Sciatic nerve (tissue), 2 donors: ENCODE results near the gene ZNF426. TPM values are rescaled to one million over a fixed set of nuclear protein-coding genes. Genes with fewer than 3 reads are reported as not detected.

Source experiments
- ATAC-seq: fragments of 200-7000 bp; cut with Tn5 transposase; one replicate; pipeline ENCODE4 v1.9.1; 2020; ENCODE audit warnings: mild to moderate bottlenecking, moderate library complexity
- DNase-seq: peaks from one replicate; pipeline ENCODE4 v3.0.0-alpha.2; 2020; ENCODE audit warnings: low spot score
- intact Hi-C: fragments of 100-400 bp; cut with DNase I; formaldehyde crosslinking; loops from one replicate; pipeline ENCODE4 v1.14.2; 2022
- total RNA-seq: library from RNA; stranded (reverse); fragmentation: NEBNext Ultra II Directional; extraction: Animal tissue kit (Norgen Biotek cat#: 25700); gene quantifications from one replicate; pipeline ENCODE4 v1.2.1, GENCODE V29; 2021
- donor health status: DM: no; HTN: no; CAD: no.
- donor health status: DM: no; HTN: no; CAD: no.

The ZNF426 gene
- total RNA-seq, 1 donor from 2014 or later, result 21.6 TPM

DNA sequence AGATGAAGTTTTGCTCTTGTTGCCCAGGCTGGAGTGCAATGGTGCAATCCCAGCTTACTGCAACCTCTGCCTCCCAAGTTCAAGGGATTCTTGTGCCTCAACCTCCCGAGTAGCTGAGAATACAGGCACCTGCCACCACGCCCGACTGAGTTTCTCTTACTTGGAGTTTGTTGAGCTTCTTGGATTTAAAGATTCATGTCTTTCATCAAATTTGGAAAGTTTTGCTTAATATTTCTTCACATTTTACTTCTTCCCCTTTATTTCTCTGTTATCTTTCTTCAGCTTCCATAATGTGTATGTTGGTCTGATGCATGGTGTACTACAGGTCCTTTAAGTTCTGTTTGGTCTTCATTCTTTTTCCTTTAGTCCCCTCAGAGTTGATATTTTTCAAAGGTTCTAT, 31.2 kb downstream of the ZNF426 start:
- intact Hi-C loops, result no loop called here
- no peak for ATAC-seq
- DNase-seq, result no peak

DNA sequence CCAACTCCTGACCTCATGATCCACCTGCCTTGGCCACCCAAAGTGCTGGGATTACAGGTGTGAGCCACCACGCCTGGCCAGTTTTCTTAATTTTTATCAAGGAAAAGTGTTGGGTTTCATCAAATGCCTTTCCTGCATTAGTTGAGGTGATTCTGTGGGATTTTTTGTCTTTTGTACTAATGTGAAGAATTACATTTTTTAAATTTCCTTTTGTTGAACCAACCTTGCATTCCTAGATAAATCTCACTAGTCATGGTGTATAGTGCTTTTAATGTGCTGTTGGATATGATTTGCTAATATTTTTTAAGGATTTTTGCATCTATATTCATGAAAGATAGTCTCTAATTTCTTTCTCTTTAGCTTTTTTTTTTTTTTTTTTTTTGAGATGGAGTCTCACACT, 37.6 kb downstream of the ZNF426 start:
- intact Hi-C loops, result no loop called here

DNA sequence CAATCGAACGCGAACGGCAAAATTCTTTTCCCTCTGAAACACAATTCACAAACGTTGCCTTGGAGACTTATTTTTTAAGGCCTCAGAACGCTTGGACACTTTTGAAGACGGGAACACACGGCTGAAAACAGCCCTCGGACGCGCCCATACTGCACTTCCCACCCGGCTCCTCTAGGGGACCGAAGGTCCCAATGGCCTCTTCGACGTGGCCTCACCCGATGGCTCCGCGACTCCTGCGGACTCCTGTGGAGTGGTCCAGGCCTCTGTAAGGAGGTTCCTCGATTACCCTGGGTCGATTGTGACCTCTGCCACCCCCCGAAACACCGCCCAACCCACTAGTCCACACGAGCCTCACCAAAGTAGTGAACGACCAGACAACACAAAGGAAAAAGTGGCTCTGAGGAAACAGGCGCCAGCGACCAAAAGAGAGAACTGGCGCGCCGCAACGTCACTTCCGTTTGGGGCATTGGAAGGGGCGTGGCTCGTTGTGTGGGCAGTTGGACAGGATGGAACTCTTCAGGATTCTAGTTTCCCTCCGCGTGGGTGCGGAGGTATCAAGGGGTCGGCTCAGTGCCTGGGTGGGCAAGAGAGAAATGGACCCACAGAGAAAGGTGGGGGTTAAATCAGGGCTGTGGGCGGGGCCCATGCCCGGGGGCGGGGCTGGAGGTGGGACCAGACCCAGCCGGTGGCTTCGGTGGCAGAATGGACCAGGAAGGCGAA, 40.1 kb downstream of the ZNF426 start, which contains the start of gene ZNF560:
TSS of gene ZNF560 (minus strand) at position 434 of the 720 bp plus-strand sequence. CDS start 23,303 bp downstream, outside the sequence.
- intact Hi-C loops, result no loop called here
- DNase-seq (no peak), ATAC-seq (no peak)

More for the DNA sequence above, 37.6 kb downstream of the ZNF426 start:
- DNase-seq, result no peak
- ATAC-seq, result no peak

DNA sequence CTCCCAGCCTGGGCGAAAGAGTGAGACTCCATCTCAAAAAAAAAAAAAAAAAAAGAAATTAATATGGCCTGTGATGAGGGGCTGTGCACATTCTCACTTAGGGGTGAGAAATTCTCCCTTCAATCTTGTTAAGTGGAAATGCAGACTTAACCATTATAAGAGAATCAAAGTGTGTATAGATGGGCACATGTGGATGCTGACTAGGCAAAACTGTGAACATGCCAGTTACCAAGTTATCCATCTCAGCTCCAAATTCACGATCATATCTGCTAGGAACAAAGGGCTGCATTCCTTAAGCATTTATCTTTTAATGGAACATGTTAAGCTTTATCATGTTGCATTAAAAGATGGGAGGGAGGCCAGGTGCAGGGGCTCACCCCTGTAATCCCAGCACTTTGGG, 44.3 kb downstream of the ZNF426 start:
- DNase-seq, result no peak
- intact Hi-C loops, result no loop called here
- no peak for ATAC-seq

DNA sequence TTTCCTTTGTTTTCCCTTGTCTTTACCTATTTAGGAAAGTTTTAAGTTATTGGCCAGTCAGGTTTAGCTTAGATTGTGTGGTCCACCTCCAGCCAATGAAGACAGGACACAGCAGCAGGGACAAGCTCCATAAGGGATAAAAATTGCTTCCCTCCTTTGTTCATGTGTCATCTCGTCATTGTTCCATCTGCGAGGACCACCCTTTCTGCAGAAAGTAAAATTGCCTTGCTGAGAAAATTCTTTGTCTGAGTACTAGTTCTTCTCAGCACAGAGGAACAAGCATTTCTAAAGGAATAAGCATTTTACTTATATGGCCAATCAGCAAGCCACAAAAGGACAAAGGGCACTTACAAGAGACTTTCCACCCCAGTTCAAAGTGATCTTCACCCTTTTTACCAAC, 51.4 kb downstream of the ZNF426 start:
- no peak for DNase-seq
- ATAC-seq, result no peak
- intact Hi-C loops, result no loop called here

DNA sequence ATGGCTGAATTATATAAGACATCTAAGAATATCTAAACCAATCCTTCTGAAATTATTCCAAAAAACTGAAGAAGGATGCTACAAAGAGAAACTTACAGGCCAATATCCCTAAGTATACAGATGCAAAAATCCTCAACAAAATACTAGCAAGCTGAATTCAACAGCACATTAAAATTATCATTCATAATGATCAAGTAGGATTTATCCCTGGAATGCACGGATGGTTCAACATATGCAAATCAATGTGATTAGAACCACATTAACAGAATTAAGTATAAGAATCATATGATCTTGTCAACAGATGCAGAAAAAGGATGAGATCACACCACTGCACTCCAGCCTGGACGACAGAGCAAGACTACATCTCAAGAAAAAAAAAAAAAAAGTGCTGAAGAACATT, 53.3 kb downstream of the ZNF426 start:
- ATAC-seq, result no peak
- no peak for DNase-seq
- intact Hi-C loops, result no loop called here

DNA sequence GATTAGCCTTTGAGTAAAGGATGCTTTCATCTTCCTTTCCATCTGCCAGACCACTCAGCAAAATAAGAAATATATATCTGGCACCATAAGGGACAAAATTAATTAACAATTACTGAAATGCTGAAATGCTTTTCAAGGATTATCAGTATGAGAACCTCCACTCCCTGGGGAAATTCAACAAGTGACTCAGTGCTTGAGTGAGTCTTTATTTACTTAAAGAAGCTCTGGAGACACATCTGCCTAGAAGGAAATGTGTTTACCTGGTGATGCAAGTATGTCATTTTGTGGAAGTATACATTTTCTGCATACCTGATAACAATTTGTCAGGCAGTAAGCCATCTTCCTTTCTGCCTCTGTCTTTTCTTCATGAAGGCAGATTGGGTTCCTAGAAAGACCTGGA, 63.5 kb downstream of the ZNF426 start:
- ATAC-seq, result no peak
- intact Hi-C loops, result no loop called here
- no peak for DNase-seq

Other genes with a start within 250 kb of the ZNF426 start
- gene ZNF699, start 228.8 kb downstream of the ZNF426 start, total RNA-seq, result 10.7 TPM
- 45.6 TPM for gene ZNF559, start 214.5 kb downstream of the ZNF426 start, total RNA-seq
- 6.2 TPM for gene ZNF177, start 175.6 kb downstream of the ZNF426 start, total RNA-seq
- gene ZNF266, start 103.1 kb downstream of the ZNF426 start, total RNA-seq, result 28.0 TPM
- gene ZNF560, start 40.0 kb downstream of the ZNF426 start, total RNA-seq, result not detected
- gene ZNF121, start 45.9 kb upstream of the ZNF426 start, total RNA-seq, result 31.8 TPM
- 33.8 TPM for gene ZNF561, start 82.6 kb upstream of the ZNF426 start, total RNA-seq
- gene ZNF562, start 136.5 kb upstream of the ZNF426 start, total RNA-seq, result 37.4 TPM
- gene ZNF846, start 230.1 kb upstream of the ZNF426 start, total RNA-seq, result 27.0 TPM